ENCODE measurements around the gene SLC17A9. TPM values are rescaled to one million over a fixed set of nuclear protein-coding genes. Genes with fewer than 3 reads are reported as not detected.

Gene SLC17A9
- total and polyA plus RNA-seq, 2 of the 8 experiments (the other 6 are each of a cell fraction or from before 2014, with no cell fraction given), result 23.5 to 35.2 TPM

GRCh38 chr20:62916703-62917476 is 35.6 kb upstream of the SLC17A9 start (continued):
- TF ChIP-seq CHD2 (IDR thresholded peaks at IDR 0.05; ENCODE audit: low read length), result no peak
- no peak for TF ChIP-seq ZNF274 (IDR thresholded peaks at IDR 0.05; ENCODE audit: borderline replicate concordance, extremely low read depth, low read length)
- no peak for TF ChIP-seq SIX5 (IDR thresholded peaks at IDR 0.05; ENCODE audit: low read depth, low read length)

Data from H1 (cell line).